Myocyte (in vitro differentiated cells): ENCODE results near the gene MGAT5. TPM values are rescaled to one million over a fixed set of nuclear protein-coding genes. Genes with fewer than 3 reads are reported as not detected.

ENCODE experiments used
- DNase-seq: peaks from one replicate; pipeline ENCODE4 v3.0.0-alpha.2; 2012; ENCODE audit warnings: low read depth
- total RNA-seq: library from RNA; depleted of rRNA; stranded (reverse); fragments of >200 nt; gene quantifications from 2 replicates; pipeline ENCODE4 v1.2.3, GENCODE V29; 2014

The MGAT5 gene
- total RNA-seq, 1 donor from 2014 or later = 20.0 TPM

DNA sequence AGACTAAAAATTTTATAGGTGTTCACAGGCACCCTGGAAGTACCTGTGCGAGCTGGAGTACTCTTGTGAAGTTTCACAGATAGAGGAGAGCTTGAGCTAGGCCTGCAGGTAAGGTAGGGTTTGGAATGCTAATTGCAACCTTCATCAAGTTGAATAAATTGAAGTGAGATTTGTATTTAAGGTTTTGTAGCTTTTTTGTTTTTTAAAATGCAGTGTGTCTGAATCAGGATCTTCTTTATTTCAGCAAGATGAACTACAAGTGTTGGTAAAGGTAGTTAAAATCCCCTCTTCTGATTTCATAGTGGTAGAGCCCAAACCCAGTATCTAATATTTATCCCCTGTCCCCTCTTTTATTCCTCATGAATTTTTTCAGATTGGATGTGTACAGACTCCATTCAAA lies 45.5 kb downstream of the MGAT5 start:
- DNase-seq = no peak

DNA sequence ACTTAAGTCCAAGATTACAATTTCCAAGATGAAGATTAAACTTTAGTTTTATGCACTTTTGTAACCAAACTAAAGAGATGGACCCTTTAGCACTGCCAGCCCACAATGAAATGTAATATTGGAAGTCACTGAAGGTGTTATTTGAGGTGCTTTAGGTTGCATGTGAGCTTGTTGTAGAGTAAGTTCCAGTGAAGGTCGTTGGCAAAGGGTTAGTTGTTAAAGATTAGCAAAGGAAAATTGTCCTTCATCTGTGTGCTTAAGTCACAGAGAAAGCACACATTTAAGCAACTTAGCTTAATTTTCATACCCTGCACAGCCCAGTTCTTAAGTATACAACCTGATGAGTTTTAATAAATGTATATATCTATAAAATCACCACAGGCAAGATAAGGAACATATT lies 46.7 kb downstream of the MGAT5 start:
- no peak for DNase-seq

- DNase-seq = no peak
These were observed 47.4 kb downstream of the MGAT5 start for GRCh38 chr2:134301099-134301927.

GRCh38 chr2:134301928-134302260 lies 48.0 kb downstream of the MGAT5 start:
- DNase-seq = no peak

DNA sequence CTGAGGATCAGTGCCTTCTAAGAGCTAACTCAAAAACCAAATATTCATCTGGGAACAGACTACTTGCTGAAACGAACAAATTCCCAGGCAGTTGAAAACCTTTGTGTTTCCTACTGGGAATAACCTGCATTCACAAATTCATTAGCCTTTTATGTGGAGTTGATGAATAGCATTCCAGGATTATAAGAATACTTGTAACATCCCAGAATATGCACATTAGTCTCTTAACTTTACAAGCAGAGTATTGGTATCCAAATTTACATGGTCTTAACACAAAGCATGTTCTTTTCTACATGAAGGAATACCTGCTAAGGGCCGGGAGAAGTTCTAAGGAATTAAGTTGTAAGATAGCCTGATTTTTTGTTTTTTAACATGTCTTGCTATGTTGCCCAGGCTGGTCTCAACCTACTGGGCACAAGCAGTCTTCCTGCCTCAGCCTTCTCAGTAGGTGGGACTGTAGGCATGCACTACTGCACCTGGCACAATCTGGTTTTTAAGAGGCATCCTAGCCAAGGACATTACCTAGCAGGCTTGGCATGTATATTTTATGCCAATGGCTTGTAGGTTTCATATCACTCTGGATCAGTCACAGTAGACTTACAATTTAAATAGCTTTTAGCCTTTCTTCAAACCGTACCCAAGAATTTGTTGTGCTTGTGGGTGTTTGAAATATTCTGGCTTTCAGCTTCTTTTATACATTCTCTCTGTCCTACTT lies 50.7 kb downstream of the MGAT5 start:
- no peak for DNase-seq

GRCh38 chr2:134305109-134305491 lies 51.2 kb downstream of the MGAT5 start:
- no peak for DNase-seq

DNA sequence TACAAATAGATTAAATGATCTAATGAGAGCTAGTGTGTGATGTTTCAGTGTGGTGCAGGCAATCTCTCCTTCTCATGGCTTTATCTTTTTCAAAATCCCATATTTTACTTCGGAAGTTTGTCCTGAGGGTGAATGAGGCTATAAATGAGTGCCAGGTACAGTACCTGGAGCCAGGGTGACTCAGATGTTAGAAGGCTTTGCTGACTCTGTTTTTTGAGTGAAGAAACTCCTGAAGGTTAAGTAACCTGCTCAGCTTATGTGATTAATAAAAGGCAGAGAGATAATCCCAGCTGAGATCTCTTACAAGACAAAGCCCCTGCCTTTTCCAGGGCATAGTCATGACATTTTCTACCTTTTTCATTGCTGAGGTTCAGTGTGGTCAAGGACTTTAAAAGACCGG lies 52.6 kb downstream of the MGAT5 start:
- no peak for DNase-seq

- DNase-seq = no peak
These were observed 53.5 kb downstream of the MGAT5 start for GRCh38 chr2:134307334-134307733.

DNA sequence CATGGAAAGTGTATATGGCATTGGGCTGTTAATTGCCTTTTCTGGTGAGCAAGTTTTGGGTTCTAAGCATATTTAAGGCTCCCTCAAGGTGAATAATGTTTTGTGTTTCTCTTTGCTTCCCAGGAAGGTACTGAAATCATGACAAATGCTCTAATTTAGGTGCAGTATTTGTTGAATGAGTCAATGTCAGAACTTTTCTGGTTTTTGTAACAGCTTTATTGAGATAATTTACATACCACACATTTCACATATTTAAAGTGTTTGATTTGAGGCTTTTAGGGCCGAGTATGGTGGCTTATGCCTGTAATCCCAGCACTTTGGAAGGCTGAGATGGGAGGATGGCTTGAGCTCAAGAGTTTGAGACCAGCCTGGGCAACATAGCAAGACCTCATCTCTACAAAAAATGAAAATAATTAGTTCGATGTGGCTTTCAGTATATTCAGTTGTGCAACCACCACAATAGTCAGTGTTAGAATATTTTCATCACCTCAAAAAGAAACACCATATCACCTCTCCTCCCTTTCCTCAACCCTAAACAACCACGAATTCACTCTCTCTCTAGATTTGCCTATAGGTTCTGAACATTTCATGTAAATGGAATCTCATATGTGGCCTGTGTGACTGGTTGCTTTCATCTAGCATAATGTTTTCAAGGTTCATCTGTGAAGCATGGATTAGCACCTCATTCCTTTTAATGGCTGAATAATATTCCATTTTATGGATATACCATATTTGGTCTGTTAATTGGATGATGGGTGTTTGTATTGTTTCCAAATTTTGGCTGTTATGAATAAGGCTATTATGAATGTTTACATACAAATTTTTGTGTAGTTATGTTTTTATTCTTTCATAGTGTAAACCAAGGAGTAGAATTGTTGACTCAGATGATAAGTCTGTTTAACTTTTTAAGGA lies 54.9 kb downstream of the MGAT5 start:
- DNase-seq = no peak

- DNase-seq = no peak
These were observed 56.5 kb downstream of the MGAT5 start for GRCh38 chr2:134310107-134311079.

DNA sequence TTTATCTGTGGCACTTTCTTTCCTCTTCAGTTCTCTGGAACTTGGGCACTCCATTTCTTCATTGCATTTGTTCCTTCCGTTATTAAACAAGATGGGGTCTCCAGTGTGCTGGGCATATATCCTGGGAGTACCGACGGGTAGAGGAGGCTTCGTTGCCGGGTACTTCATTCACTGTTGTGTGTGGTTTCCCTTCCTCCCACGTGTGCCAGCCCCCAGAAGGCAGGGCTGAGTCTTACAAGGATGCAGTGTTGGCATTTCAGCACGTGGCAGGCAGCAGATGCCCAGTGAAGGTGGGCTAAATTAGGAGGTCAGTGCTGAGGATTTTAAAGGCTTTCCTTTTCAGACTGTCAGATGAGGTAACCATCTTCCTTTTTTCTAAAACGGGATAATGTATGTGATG lies 58.6 kb downstream of the MGAT5 start:
- DNase-seq = no peak

DNA sequence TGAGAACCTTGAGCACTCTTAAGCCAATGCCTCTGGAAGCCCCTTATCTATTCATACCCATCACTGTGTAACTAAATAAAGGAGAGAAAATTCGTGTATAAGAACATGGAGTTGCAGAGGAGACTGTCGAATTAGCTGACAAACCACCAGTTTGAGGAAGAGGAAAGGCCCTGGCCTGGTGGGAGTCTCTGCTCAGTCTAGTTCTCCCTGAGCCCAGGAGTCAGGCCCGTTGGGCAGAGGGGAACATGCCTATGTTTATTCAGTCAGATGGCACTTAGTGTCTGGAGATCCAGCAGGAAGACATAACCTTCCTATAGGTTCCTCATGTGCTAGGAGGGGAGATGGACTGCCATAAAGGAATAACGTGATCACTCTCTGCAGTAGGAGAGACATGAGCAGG lies 60.3 kb downstream of the MGAT5 start:
- DNase-seq = no peak

DNA sequence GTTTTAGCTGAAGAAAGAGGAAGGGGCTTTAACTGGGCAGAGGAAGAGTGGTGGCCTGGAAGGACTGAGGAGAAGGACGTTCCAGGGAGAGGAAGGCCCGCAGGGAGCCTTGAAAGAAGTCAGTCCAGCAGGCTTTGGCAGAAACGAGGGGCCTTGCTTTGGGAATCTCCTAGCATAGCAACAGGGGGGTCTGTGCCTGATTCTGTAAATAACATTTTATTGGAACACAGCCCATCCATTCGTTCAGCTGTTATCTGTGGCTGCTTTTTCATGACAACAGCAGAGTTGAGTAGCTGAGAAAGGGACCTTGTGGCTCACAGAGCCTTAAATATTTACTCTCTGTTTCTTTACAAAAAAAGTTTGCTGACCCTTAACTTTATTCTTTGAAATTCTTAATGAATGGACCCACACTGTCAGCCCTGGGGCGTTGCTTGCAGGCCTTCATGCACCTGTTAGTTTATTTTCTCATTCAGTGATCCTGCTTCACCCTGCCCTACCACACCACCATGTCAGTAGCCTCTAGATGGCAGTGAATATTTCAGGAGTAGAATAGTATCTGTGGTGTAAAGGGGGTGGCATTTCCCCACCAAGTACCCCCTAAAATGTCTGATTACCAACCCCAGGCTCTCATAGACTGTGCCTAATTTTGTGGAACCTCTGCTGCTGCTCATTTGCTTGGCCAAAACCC lies 61.0 kb downstream of the MGAT5 start:
- DNase-seq = peak; percentile 67

- DNase-seq = peak; percentile 75
These were observed 61.6 kb downstream of the MGAT5 start for GRCh38 chr2:134315471-134315870.

DNA sequence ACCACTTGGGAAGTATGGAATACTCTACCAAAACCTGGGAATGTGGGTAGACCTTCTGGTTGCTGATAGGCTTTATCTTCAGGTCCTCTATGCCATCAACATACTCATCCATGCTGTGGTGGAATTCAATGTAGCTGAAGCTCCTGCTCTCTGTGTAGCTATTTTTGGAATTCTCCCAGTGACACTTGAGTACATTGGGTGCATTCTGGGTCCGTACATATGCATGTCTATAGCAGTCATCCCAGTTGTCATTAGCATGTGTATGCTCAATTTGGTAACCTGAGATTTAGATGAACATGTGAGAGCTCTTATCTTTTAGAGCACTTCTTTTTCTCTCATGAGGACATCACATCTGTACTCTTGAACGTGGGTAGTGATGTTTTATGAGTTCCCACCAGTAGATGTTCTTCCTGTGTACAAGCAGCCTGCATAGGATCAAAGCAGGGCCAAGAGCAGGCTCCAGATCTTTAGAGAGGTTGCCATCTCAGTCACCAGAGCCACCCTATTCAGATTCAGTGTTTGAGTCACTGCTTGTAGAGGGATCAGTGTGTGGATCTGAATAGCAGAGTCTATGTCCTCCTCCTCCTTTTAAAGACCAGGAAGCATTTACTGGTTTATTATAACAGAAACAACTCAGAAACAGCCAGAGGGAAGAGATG lies 65.9 kb downstream of the MGAT5 start:
- no peak for DNase-seq

- no peak for DNase-seq
These were observed 67.1 kb downstream of the MGAT5 start for GRCh38 chr2:134320930-134321329.

GRCh38 chr2:134323777-134324176 lies 69.9 kb downstream of the MGAT5 start:
- no peak for DNase-seq

DNA sequence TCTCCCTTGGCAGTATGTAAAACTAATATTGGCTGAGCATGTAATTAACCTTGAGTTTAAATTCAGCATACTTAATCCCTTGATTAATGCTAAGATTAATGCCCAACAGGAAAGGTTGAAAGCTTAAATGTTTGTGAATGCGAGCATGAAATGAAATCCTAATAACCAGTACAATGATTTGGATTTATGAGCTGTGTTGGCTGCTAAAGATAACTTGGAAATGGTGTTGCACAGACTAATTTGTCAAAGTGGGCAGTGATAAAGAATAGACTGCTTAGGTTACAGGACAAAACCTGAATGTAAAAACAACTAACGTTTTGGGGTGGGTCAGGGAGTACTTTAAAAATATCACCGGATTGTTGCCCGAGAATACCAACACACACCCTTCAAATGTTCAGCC lies 70.6 kb downstream of the MGAT5 start:
- DNase-seq = no peak

- DNase-seq = no peak
These were observed 71.1 kb downstream of the MGAT5 start for GRCh38 chr2:134324947-134325346.

DNA sequence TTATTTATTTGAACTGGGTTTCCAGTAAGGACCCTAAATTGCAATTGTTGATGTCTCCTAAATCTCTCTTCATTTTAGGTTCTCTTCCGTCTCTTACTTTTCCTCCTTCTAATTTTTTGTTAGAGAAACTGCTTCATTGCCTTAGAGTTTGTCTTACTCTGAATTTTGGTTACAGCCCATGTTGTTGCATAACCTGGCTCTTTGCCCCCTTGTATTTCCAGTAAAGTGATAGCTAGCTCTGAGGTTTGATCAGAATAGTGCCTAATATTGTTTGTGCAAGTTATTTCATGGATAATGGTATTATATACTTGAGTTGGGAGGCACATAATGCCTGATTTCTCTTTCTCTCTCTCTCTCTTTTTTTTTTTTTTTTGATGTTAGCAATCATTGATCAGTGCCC lies 71.8 kb downstream of the MGAT5 start:
- DNase-seq = no peak
